Measurements from ENCODE around the gene AQP12B. TPM values are rescaled to one million over a fixed set of nuclear protein-coding genes. Genes with fewer than 3 reads are reported as not detected.
"Not testable (repeated sequence)": the region's sequence is repeated elsewhere in the genome, so short reads cannot be mapped to it uniquely, and the experiment has no call there.

The AQP12B gene
- total and polyA plus RNA-seq, 4 donors, result not detected

DNA sequence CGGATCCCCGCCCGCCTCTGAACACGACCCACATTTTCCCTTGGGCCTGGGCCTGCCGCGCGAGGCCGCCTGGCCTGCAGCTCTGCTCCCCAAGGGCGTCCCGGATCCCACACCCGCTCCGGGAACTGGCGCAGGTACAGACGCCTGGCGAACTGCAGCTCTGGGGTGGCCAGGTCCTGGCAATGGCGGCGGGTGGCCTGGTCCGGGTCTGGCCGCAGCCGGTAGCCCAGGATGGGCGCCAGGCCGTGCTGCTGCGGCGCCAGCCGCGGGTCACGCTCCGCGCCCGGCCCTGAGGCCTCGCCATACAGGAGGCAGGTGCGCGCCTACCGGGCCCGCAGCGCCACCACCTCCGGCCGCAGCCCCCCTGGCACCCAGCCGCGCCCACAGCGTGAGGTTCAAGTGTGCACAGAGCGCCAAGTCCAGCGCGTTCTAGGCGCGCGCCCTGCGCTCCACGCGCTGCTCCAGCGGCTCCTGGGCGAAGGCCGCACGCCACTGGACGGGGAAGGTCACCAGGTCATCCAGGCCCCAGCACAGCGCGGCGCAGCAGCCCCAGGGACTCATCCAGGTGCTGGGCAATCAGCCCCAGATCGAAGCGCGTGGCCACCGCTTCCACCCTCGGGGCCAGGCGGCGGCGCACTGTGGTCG, 18.5 kb upstream of the AQP12B start:
- H3K4me3 ChIP-seq (ENCODE audit: low read depth in 1 of 3, low read length in 3 of 3), result no peak overlapping the region
- TF ChIP-seq RXRA (IDR thresholded peaks at IDR 0.05) (no peak), FOXA1 (IDR thresholded peaks at IDR 0.05) (no peak), SP1 (IDR thresholded peaks at IDR 0.05) (no peak), FOXA2 (IDR thresholded peaks at IDR 0.05) (no peak), TAF1 (conservative IDR thresholded peaks at IDR 0.05) (no peak), YY1 (IDR thresholded peaks at IDR 0.05) (no peak), EGR1 (IDR thresholded peaks at IDR 0.05; ENCODE audit: low read depth in 2 of 2) (no peak), GABPA (IDR thresholded peaks at IDR 0.05 in 1 of 2, conservative IDR thresholded peaks at IDR 0.05 in 1 of 2) (no peak), HNF4A (conservative IDR thresholded peaks at IDR 0.05) (no peak)
- TF ChIP-seq, protein P1, sequence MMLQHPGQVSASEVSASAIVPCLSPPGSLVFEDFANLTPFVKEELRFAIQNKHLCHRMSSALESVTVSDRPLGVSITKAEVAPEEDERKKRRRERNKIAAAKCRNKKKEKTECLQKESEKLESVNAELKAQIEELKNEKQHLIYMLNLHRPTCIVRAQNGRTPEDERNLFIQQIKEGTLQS (IDR thresholded peaks at IDR 0.05), result no peak
- TF ChIP-seq, protein P2, sequence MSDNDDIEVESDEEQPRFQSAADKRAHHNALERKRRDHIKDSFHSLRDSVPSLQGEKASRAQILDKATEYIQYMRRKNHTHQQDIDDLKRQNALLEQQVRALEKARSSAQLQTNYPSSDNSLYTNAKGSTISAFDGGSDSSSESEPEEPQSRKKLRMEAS (IDR thresholded peaks at IDR 0.05), result no peak
- TF ChIP-seq, protein P3, sequence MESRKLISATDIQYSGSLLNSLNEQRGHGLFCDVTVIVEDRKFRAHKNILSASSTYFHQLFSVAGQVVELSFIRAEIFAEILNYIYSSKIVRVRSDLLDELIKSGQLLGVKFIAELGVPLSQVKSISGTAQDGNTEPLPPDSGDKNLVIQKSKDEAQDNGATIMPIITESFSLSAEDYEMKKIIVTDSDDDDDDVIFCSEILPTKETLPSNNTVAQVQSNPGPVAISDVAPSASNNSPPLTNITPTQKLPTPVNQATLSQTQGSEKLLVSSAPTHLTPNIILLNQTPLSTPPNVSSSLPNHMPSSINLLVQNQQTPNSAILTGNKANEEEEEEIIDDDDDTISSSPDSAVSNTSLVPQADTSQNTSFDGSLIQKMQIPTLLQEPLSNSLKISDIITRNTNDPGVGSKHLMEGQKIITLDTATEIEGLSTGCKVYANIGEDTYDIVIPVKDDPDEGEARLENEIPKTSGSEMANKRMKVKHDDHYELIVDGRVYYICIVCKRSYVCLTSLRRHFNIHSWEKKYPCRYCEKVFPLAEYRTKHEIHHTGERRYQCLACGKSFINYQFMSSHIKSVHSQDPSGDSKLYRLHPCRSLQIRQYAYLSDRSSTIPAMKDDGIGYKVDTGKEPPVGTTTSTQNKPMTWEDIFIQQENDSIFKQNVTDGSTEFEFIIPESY (IDR thresholded peaks at IDR 0.05), result no peak
- WGBS, result 81% methylated on average over 67 of the region's 67 CpGs
- no peaks in the 10 kb centered on the region for H3K27me3 ChIP-seq (ENCODE audit: control insufficient read depth in 4 of 4, insufficient read depth in 4 of 4, low read length in 3 of 4)
- DNase-seq (ENCODE audit: low spot score), result no peak
- H3K9me3 ChIP-seq (ENCODE audit: control insufficient read depth in 4 of 4, low read length in 3 of 4), result no peaks in the 10 kb centered on the region
- H3K9ac ChIP-seq (ENCODE audit: low read depth in 1 of 2, low read length in 2 of 2), result no peak overlapping the region
- H3K27ac ChIP-seq (ENCODE audit: low read depth in 1 of 2, low read length in 2 of 2), result no peak overlapping the region
- H3K36me3 ChIP-seq (ENCODE audit: control insufficient read depth in 4 of 4, insufficient read depth in 3 of 4, low read depth in 1 of 4, low read length in 3 of 4), result no peaks in the 10 kb centered on the region
- H3K4me1 ChIP-seq (ENCODE audit: control insufficient read depth in 4 of 4, insufficient read depth in 4 of 4, low read length in 3 of 4), result no peaks in the 10 kb centered on the region

DNA sequence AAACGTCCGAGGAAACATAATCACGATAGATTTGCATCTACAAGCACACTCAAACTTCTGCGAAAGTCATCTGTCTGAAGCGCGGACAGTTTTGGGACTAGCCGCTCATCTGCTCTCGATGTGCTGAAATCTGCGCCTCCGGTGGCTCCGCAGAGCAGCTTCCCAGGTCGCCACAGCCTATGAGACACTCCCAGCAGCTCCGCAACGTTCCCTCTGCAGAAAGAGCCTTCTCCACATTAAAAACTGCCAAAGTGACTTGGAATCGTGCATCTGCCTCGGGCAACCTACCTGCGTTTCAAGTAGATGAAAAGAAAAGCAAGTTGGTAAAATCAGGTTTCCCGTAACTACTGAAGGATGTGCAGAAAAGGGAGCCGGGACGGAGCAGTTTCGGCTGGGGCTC, 17.9 kb upstream of the AQP12B start:
- not testable (repeated sequence) for DNase-seq (ENCODE audit: low spot score); H3K27ac ChIP-seq (ENCODE audit: low read depth in 1 of 2, low read length in 2 of 2); H3K4me3 ChIP-seq (ENCODE audit: low read depth in 1 of 3, low read length in 3 of 3); H3K9me3 ChIP-seq (ENCODE audit: control insufficient read depth in 4 of 4, low read length in 3 of 4); H3K27me3 ChIP-seq (ENCODE audit: control insufficient read depth in 4 of 4, insufficient read depth in 4 of 4, low read length in 3 of 4); H3K36me3 ChIP-seq (ENCODE audit: control insufficient read depth in 4 of 4, insufficient read depth in 3 of 4, low read depth in 1 of 4, low read length in 3 of 4); H3K4me1 ChIP-seq (ENCODE audit: control insufficient read depth in 4 of 4, insufficient read depth in 4 of 4, low read length in 3 of 4); H3K9ac ChIP-seq (ENCODE audit: low read depth in 1 of 2, low read length in 2 of 2)
- WGBS, result 77% methylated on average over 19 of the region's 21 CpGs

DNA sequence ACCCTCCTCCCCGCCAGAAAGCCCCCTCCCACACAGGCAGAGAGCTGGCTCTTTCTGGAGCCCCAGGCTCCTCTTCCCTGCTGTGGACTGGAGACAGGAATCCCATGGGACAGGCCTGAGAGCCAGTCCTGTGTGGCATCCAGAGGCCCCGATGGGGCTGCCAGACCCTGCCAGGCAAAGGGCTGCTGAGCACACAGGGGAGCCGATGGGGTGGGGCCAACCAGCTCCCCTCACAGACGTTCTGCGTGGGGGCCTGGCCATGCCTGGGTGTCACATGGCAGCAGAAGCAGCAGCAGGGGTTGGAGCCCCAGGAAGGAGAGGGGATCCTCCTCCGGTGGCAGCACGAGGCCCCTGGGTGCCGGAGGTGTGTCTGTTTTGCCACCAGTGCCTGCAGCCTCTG, 17.1 kb upstream of the AQP12B start:
- H3K9ac ChIP-seq (ENCODE audit: low read depth in 1 of 2, low read length in 2 of 2); H3K27me3 ChIP-seq (ENCODE audit: control insufficient read depth in 4 of 4, insufficient read depth in 4 of 4, low read length in 3 of 4); DNase-seq (ENCODE audit: low spot score); H3K4me3 ChIP-seq (ENCODE audit: low read depth in 1 of 3, low read length in 3 of 3); H3K36me3 ChIP-seq (ENCODE audit: control insufficient read depth in 4 of 4, insufficient read depth in 3 of 4, low read depth in 1 of 4, low read length in 3 of 4); H3K27ac ChIP-seq (ENCODE audit: low read depth in 1 of 2, low read length in 2 of 2); H3K9me3 ChIP-seq (ENCODE audit: control insufficient read depth in 4 of 4, low read length in 3 of 4); H3K4me1 ChIP-seq (ENCODE audit: control insufficient read depth in 4 of 4, insufficient read depth in 4 of 4, low read length in 3 of 4): not testable (repeated sequence)
- WGBS, result 53% methylated on average over 8 of the region's 8 CpGs

DNA sequence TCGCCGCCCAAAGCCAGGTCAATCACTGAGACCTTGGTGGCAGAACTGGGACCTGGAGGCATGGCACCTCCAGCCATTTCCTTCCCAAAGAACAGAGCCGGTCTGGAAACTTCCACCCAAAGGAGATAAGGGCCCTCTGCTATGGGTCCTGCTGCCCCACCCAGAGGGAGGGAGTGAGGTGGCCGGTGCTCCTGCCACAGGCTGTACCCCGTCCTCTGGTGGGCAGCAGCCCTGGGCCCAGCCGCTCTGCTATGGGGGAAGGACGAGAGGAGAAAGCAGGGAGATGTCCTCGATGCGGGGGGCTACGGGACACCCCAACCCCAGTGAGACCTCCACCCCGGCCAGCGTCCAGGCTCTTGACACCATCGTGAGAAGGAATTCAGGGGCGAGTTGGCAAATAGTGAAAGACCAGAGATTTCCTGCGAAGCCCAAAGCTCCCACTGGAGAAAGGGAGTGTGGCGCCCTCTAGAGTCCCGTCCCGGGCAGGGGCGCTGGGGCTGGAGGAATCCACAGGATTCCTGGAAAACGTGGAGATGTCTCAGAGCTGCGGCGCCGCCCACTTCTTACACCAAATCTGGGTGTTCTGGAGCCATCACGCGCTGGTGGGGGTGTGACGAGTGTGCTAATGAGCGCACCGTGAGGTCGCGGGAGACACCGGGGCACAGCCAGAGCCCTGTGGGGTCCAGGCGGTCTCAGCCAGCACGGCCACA, 16.3 kb upstream of the AQP12B start:
- H3K27me3 ChIP-seq (ENCODE audit: control insufficient read depth in 4 of 4, insufficient read depth in 4 of 4, low read length in 3 of 4); DNase-seq (ENCODE audit: low spot score); H3K9ac ChIP-seq (ENCODE audit: low read depth in 1 of 2, low read length in 2 of 2); H3K4me1 ChIP-seq (ENCODE audit: control insufficient read depth in 4 of 4, insufficient read depth in 4 of 4, low read length in 3 of 4); H3K9me3 ChIP-seq (ENCODE audit: control insufficient read depth in 4 of 4, low read length in 3 of 4); H3K27ac ChIP-seq (ENCODE audit: low read depth in 1 of 2, low read length in 2 of 2); H3K4me3 ChIP-seq (ENCODE audit: low read depth in 1 of 3, low read length in 3 of 3); H3K36me3 ChIP-seq (ENCODE audit: control insufficient read depth in 4 of 4, insufficient read depth in 3 of 4, low read depth in 1 of 4, low read length in 3 of 4): not testable (repeated sequence)
- WGBS, result 77% methylated on average over 8 of the region's 33 CpGs

DNA sequence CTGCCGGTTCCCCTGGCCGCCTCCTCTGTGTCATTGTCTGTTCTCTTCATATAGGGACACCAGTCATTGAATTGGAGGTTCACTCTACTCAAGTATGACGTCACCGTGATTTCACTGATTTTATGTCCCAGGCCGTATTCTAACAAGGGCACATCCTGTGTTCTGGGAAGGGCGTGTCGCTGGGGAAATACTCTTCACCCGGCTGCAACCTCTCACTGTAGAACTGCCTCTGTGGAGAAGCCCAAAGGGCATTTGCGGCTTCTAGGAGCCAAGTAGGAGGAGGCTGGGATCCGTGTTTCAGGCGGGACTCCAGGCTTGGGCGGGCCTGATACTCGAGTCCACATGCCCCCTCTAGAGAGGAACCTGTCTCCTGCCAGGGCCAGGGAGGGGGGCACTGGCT, 13.8 kb upstream of the AQP12B start:
- H3K9ac ChIP-seq (ENCODE audit: low read depth in 1 of 2, low read length in 2 of 2); H3K27me3 ChIP-seq (ENCODE audit: control insufficient read depth in 4 of 4, insufficient read depth in 4 of 4, low read length in 3 of 4); H3K4me3 ChIP-seq (ENCODE audit: low read depth in 1 of 3, low read length in 3 of 3); DNase-seq (ENCODE audit: low spot score); H3K27ac ChIP-seq (ENCODE audit: low read depth in 1 of 2, low read length in 2 of 2); H3K9me3 ChIP-seq (ENCODE audit: control insufficient read depth in 4 of 4, low read length in 3 of 4); H3K36me3 ChIP-seq (ENCODE audit: control insufficient read depth in 4 of 4, insufficient read depth in 3 of 4, low read depth in 1 of 4, low read length in 3 of 4); H3K4me1 ChIP-seq (ENCODE audit: control insufficient read depth in 4 of 4, insufficient read depth in 4 of 4, low read length in 3 of 4): not testable (repeated sequence)
- 78% methylated on average over 4 of the region's 13 CpGs for WGBS

DNA sequence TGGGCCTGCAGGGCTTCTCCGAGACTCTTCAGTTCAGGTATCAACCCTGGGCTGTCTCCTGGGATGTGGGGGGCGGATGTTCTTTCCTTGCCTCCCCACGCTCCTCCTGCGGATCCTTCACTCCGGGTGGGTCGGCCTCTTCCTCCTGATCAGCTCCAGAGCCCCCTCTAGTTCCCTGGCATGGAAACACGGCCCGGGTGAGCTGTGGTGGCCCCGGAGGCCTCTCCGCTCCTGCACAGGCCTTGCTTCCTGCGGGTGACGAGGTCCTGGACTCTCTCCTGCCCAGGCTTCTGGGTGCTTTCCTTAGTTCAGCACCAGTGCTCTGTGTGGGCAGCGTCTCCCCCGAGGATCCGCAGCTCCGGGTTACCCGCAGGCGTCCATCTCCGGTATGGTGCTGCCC, 12.9 kb upstream of the AQP12B start:
- not testable (repeated sequence) for H3K4me3 ChIP-seq (ENCODE audit: low read depth in 1 of 3, low read length in 3 of 3); H3K4me1 ChIP-seq (ENCODE audit: control insufficient read depth in 4 of 4, insufficient read depth in 4 of 4, low read length in 3 of 4); H3K9me3 ChIP-seq (ENCODE audit: control insufficient read depth in 4 of 4, low read length in 3 of 4); DNase-seq (ENCODE audit: low spot score); H3K36me3 ChIP-seq (ENCODE audit: control insufficient read depth in 4 of 4, insufficient read depth in 3 of 4, low read depth in 1 of 4, low read length in 3 of 4); H3K27ac ChIP-seq (ENCODE audit: low read depth in 1 of 2, low read length in 2 of 2); H3K27me3 ChIP-seq (ENCODE audit: control insufficient read depth in 4 of 4, insufficient read depth in 4 of 4, low read length in 3 of 4); H3K9ac ChIP-seq (ENCODE audit: low read depth in 1 of 2, low read length in 2 of 2)
- no CpG with 5 or more reads among the region's 19 CpGs for WGBS

Measured in liver (tissue), 9 donors.